GM12873 (cell line): Measurements from ENCODE around the gene R3HDM1.

Source experiments
- CTCF ChIP-seq: IDR thresholded peaks from 2 replicates; pipeline ENCODE4 v1.5.1; 2012; ENCODE audit warnings: low read depth, mild to moderate bottlenecking, moderate library complexity, low read length, control low read depth; ENCODE audit not compliant: insufficient read depth; ENCODE audit errors: missing control alignments

R3HDM1 gene

DNA sequence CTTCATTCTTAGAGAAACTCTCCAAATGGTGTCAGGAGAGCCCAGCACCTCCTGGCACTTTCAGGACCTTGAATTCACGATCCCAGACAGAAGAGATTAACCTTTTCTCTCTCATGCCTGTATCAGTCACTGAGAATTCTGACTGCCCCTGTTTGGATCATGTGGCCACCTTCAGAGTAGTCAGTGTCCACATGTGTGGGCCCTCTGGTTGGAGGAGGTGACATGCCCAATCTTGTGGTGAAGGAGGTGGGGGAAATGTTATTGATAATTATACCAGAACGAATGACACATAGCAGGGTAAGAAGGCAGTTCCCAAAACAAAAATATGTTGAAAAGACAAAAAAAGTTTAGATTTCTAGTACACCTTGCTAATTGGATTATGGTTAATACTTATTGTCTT is 242.0 kb downstream of the R3HDM1 start:
- no peak for TF ChIP-seq CTCF

- no peak for TF ChIP-seq CTCF
Observed at GRCh38 chr2:135773917-135774316, 242.6 kb downstream of the R3HDM1 start.
